DLD1 (cell line): ENCODE results near the gene PSMD6.

ENCODE experiments used
- in situ Hi-C: cut with HindIII; loops from 2 replicates; pipeline ENCODE4 v1.10.0; 2017; ENCODE audit warnings: low sequenced_read_pairs

PSMD6 gene

GRCh38 chr3:64016941-64017620 is 6.2 kb downstream of the PSMD6 start:
- in situ Hi-C loops, result no loop called here

GRCh38 chr3:64011685-64012084 is 11.6 kb downstream of the PSMD6 start:
- in situ Hi-C loops, result no loop called here

GRCh38 chr3:64010199-64010598 is 13.1 kb downstream of the PSMD6 start:
- in situ Hi-C loops, result no loop called here

GRCh38 chr3:64009528-64009927 is 13.8 kb downstream of the PSMD6 start:
- in situ Hi-C loops, result no loop called here

GRCh38 chr3:64008487-64009351 is 14.6 kb downstream of the PSMD6 start:
- in situ Hi-C loops, result no loop called here

- in situ Hi-C loops, result no loop called here
These were observed 15.3 kb downstream of the PSMD6 start for GRCh38 chr3:64008017-64008416.

GRCh38 chr3:64003589-64003988 is 19.7 kb downstream of the PSMD6 start:
- in situ Hi-C loops, result no loop called here

GRCh38 chr3:64002233-64002632 is 21.1 kb downstream of the PSMD6 start:
- in situ Hi-C loops, result no loop called here

- in situ Hi-C loops, result no loop called here
These were observed 22.7 kb downstream of the PSMD6 start for GRCh38 chr3:64000453-64001055.

- in situ Hi-C loops, result no loop called here
These were observed 24.2 kb downstream of the PSMD6 start for GRCh38 chr3:63998852-63999754.

GRCh38 chr3:63995086-63995485 is 28.2 kb downstream of the PSMD6 start:
- in situ Hi-C loops, result no loop called here

- in situ Hi-C loops, result no loop called here
These were observed 29.6 kb downstream of the PSMD6 start for GRCh38 chr3:63993653-63994079.

- in situ Hi-C loops, result no loop called here
These were observed 30.6 kb downstream of the PSMD6 start for GRCh38 chr3:63992516-63993209.

GRCh38 chr3:63991666-63992065 is 31.6 kb downstream of the PSMD6 start:
- in situ Hi-C loops, result no loop called here

- in situ Hi-C loops, result no loop called here
These were observed 32.6 kb downstream of the PSMD6 start for GRCh38 chr3:63990733-63991132.

GRCh38 chr3:63990204-63990603 is 33.1 kb downstream of the PSMD6 start:
- in situ Hi-C loops, result no loop called here

- in situ Hi-C loops, result no loop called here
These were observed 34.4 kb downstream of the PSMD6 start for GRCh38 chr3:63988943-63989342.

- in situ Hi-C loops, result no loop called here
These were observed 36.5 kb downstream of the PSMD6 start for GRCh38 chr3:63986831-63987230.

GRCh38 chr3:63986146-63986545 is 37.1 kb downstream of the PSMD6 start:
- in situ Hi-C loops, result no loop called here

- in situ Hi-C loops, result no loop called here
These were observed 38.9 kb downstream of the PSMD6 start for GRCh38 chr3:63984391-63984790.
